HepG2 (cell line): ENCODE measurements around the gene TBC1D1. TPM values are rescaled to one million over a fixed set of nuclear protein-coding genes. Genes with fewer than 3 reads are reported as not detected.

ENCODE experiments used
- CBX1 ChIP-seq: IDR thresholded peaks from one replicate; pipeline ENCODE4 v1.6.1; 2016; ENCODE audit warnings: antibody characterized with exemption, low read depth
- CCAR2 ChIP-seq: fragments of 200-400 bp; formaldehyde crosslinking; optimal IDR thresholded peaks from 2 replicates; pipeline ENCODE3; 2018; ENCODE audit warnings: low read depth, mild to moderate bottlenecking, low read length, moderate library complexity
- DDIT3 ChIP-seq: sonication (generic); formaldehyde crosslinking; IDR thresholded peaks from 2 replicates; pipeline ENCODE4 v1.4.0; 2020; ENCODE audit warnings: mild to moderate bottlenecking, missing genetic modification reagents
- FOXA3 ChIP-seq: IDR thresholded peaks from 2 replicates; pipeline ENCODE4 v1.6.1; 2016; ENCODE audit warnings: missing genetic modification reagents, missing compliant biosample characterization
- FOXK2 ChIP-seq: fragments of 450-650 bp; IDR thresholded peaks from 2 replicates; pipeline ENCODE4 v1.6.1; 2016
- GABPA ChIP-seq, 2 experiments: IDR thresholded peaks; 2 replicates each; pipeline ENCODE4 v1.6.1; 2011 to 2016; ENCODE audit warnings: low read depth in 2 of 2, low read length in 1 of 2, missing biosample characterization in 1 of 2, missing genetic modification characterization in 1 of 2
- HMG20A ChIP-seq: IDR thresholded peaks from 2 replicates; pipeline ENCODE4 v1.6.1; 2016; ENCODE audit warnings: borderline replicate concordance
- HNF4G ChIP-seq, 2 experiments: sonication (generic) in 1 of 2; formaldehyde crosslinking in 1 of 2; IDR thresholded peaks; 2 replicates each; pipeline versions ENCODE4 v1.4.0 to v1.6.1; 2011 to 2020; ENCODE audit warnings: borderline replicate concordance in 2 of 2, low read depth in 2 of 2, mild to moderate bottlenecking in 2 of 2, low read length in 1 of 2, missing genetic modification reagents in 1 of 2, moderate library complexity in 1 of 2
- JUND ChIP-seq: sonication (generic); formaldehyde crosslinking; IDR thresholded peaks from 2 replicates; pipeline ENCODE4 v1.8.0; 2022; ENCODE audit warnings: mild to moderate bottlenecking, missing genetic modification reagents
- MED13 ChIP-seq: sonication (generic); formaldehyde crosslinking; IDR thresholded peaks from 2 replicates; pipeline ENCODE4 v1.5.0; 2020; ENCODE audit warnings: missing genetic modification reagents
- NCOR1 ChIP-seq: fragments of 200-600 bp; sonication (generic); IDR thresholded peaks from 2 replicates; pipeline ENCODE4 v1.7.0; 2017; ENCODE audit warnings: antibody characterized with exemption, low read length, borderline replicate concordance
- NR2F1 ChIP-seq, 2 experiments: fragments of 450-650 bp in 1 of 2; formaldehyde crosslinking in 1 of 2; IDR thresholded peaks; 2 replicates each; pipeline versions ENCODE4 v1.5.0 to v1.6.1; 2016 to 2020; ENCODE audit warnings: mild to moderate bottlenecking in 1 of 2, missing compliant biosample characterization in 1 of 2, missing genetic modification reagents in 1 of 2, moderate library complexity in 1 of 2
- RARA ChIP-seq: IDR thresholded peaks from 2 replicates; pipeline ENCODE4 v1.6.1; 2016; ENCODE audit warnings: missing genetic modification reagents, missing compliant biosample characterization
- RFXANK ChIP-seq: IDR thresholded peaks from 2 replicates; pipeline ENCODE4 v1.6.1; 2016
- SIN3A ChIP-seq: IDR thresholded peaks from 2 replicates; pipeline ENCODE4 v1.6.1; 2011; ENCODE audit warnings: low read depth, mild to moderate bottlenecking, control low read depth, low read length, borderline replicate concordance
- TEAD2 ChIP-seq: sonication (generic); formaldehyde crosslinking; IDR thresholded peaks from 2 replicates; pipeline ENCODE4 v1.9.0; 2021; ENCODE audit warnings: missing genetic modification reagents
- ZBTB7A ChIP-seq: sonication (generic); formaldehyde crosslinking; IDR thresholded peaks from 2 replicates; pipeline ENCODE4 v1.8.0; 2022; ENCODE audit warnings: mild to moderate bottlenecking, missing genetic modification reagents
- ZIK1 ChIP-seq: sonication (generic); formaldehyde crosslinking; IDR thresholded peaks from 2 replicates; pipeline ENCODE4 v1.5.0; 2020; ENCODE audit warnings: mild to moderate bottlenecking, low read depth, missing genetic modification reagents, borderline replicate concordance
- ZNF251 ChIP-seq: sonication (generic); formaldehyde crosslinking; IDR thresholded peaks from 2 replicates; pipeline ENCODE4 v1.9.0; 2021; ENCODE audit warnings: mild to moderate bottlenecking, missing genetic modification reagents
- ZNF253 ChIP-seq: sonication (generic); formaldehyde crosslinking; IDR thresholded peaks from 2 replicates; pipeline ENCODE4 v1.8.0; 2022; ENCODE audit warnings: mild to moderate bottlenecking, missing genetic modification reagents, borderline replicate concordance
- ZNF256 ChIP-seq: sonication (generic); formaldehyde crosslinking; conservative IDR thresholded peaks from 2 replicates; pipeline ENCODE4 v1.4.0; 2020; ENCODE audit warnings: missing genetic modification reagents
- ZNF468 ChIP-seq: sonication (generic); formaldehyde crosslinking; IDR thresholded peaks from 2 replicates; pipeline ENCODE4 v1.8.0; 2022; ENCODE audit warnings: mild to moderate bottlenecking, moderate library complexity, missing genetic modification reagents
- ZNF570 ChIP-seq: sonication (generic); formaldehyde crosslinking; IDR thresholded peaks from 2 replicates; pipeline ENCODE4 v1.4.0; 2020; ENCODE audit warnings: mild to moderate bottlenecking, missing genetic modification reagents, borderline replicate concordance
- ZNF615 ChIP-seq: sonication (generic); formaldehyde crosslinking; IDR thresholded peaks from 2 replicates; pipeline ENCODE4 v1.5.0; 2020; ENCODE audit warnings: mild to moderate bottlenecking, missing genetic modification reagents, borderline replicate concordance
- ZNF670 ChIP-seq: sonication (generic); formaldehyde crosslinking; IDR thresholded peaks from 2 replicates; pipeline ENCODE4 v1.8.0; 2022; ENCODE audit warnings: mild to moderate bottlenecking, missing genetic modification reagents, borderline replicate concordance
- ZNF7 ChIP-seq: IDR thresholded peaks from 2 replicates; pipeline ENCODE4 v1.6.1; 2016; ENCODE audit warnings: missing biosample characterization, missing genetic modification reagents
- ZNF775 ChIP-seq: sonication (generic); formaldehyde crosslinking; IDR thresholded peaks from 2 replicates; pipeline ENCODE4 v1.4.0; 2020; ENCODE audit warnings: missing genetic modification reagents, mild to moderate bottlenecking, moderate library complexity, borderline replicate concordance
- ZNF788 ChIP-seq: sonication (generic); formaldehyde crosslinking; IDR thresholded peaks from 2 replicates; pipeline ENCODE4 v1.5.0; 2020; ENCODE audit warnings: mild to moderate bottlenecking, missing genetic modification reagents, borderline replicate concordance
- polyA plus RNA-seq, 8 experiments: library from polyadenylated mRNA; depleted of rRNA in 3 of 8; stranded (reverse) in 7 of 8; unstranded in 1 of 8; fragments of >200 nt; fragmentation: Illumina TruSeq in 4 of 8; extraction: Trizol in 4 of 8; gene quantifications; 2 replicates each; pipeline versions ENCODE4 v1.2.1 to v1.2.3, GENCODE V29; 2011 to 2016; ENCODE audit warnings: low read depth in 4 of 8, missing spikeins in 1 of 8, mixed read lengths in 1 of 8; ENCODE audit not compliant: insufficient read depth in 1 of 8
- total RNA-seq, 5 experiments: library from RNA; depleted of rRNA; stranded (reverse); fragments of >200 nt; fragmentation: Illumina TruSeq; extraction: Trizol; gene quantifications; 2 replicates each; pipeline ENCODE4 v1.2.3, GENCODE V29; 2016; ENCODE audit warnings: low read depth in 1 of 5
- TF ChIP-seq, protein P1 (sequence below): sonication (generic); formaldehyde crosslinking; IDR thresholded peaks from 2 replicates; pipeline ENCODE4 v1.8.0; 2022; ENCODE audit warnings: mild to moderate bottlenecking, missing genetic modification reagents

The TBC1D1 gene
- total and polyA plus RNA-seq, 2 of the 13 experiments (the other 11 are each of a cell fraction or from before 2014, with no cell fraction given) = 37.3 to 62.8 TPM

DNA sequence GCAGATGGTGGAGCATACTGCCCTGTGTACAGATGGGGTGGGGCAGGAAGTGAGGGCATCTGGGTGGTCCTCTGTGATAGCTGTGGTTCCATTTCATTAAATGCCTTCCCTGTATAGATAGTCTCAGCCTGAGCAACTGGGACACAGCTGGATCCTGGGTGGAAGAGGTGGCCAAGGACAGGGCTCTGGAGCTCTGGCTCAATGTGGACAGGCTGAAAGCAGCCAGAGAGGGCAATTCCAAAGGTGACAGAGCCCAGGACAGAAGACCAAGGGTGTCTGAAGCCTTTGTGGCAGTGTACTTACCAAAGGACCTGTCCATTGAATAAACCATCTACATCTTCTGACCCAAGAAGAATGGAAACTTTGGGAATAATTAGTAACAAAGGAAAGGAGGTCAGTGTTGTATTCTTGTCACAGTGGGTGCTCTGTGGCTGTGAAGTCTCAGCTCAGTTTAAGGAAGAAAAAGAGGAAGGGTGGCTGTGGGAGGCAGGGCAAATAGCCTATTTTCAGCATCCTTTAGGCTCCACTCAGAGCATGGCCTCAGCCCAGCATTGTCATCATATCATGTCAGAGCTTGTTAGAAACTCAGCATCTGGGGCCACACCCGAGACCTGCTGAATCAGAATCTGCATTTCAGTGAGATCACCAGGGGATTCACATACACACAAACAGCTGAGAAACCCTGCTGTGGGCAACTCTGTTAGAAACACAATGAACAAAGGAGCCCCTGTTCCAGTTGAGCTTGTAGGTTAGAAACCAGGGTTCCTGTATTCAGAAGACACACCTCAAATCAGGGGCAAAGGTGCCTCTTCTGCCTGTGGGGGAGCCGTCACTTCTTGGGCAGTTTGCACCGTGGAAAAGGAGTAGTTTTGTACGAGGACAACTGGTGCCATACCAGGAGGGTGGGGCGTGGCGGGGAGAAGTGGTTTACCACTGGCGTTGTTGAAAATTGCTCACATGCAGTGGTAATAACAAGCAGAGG is 237.9 kb downstream of the TBC1D1 start (continued):
- TF ChIP-seq GABPA (IDR thresholded peaks at IDR 0.05; ENCODE audit: low read depth, low read length) (no peak), GABPA (CRISPR knock-in tag; IDR thresholded peaks at IDR 0.05; ENCODE audit: low read depth) (no peak), ZNF570 (CRISPR knock-in tag) (no peak), ZBTB7A (no peak), SIN3A (no peak), CBX1 (no peak), ZNF253 (CRISPR knock-in tag) (no peak), RARA (CRISPR knock-in tag) (0 out of 2 replicates have a peak, but pooled peaks have one; percentile 8), ZNF251 (CRISPR knock-in tag) (no peak), FOXK2 (no peak), DDIT3 (CRISPR knock-in tag) (no peak), MED13 (CRISPR knock-in tag) (no peak), JUND (CRISPR knock-in tag) (no peak), ZNF256 (CRISPR knock-in tag) (no peak), NR2F1 (CRISPR knock-in tag; IDR thresholded peaks at IDR 0.05) (no peak), ZNF670 (CRISPR knock-in tag) (no peak), ZNF615 (CRISPR knock-in tag) (no peak), ZNF788 (CRISPR knock-in tag) (no peak), ZNF7 (CRISPR knock-in tag) (no peak), HNF4G (IDR thresholded peaks at IDR 0.05; ENCODE audit: borderline replicate concordance, low read depth, low read length) (no peak), HNF4G (CRISPR knock-in tag; IDR thresholded peaks at IDR 0.05; ENCODE audit: borderline replicate concordance, low read depth) (no peak), RFXANK (CRISPR knock-in tag) (no peak), ZNF468 (no peak), CCAR2 (no peak), FOXA3 (CRISPR knock-in tag) (peak; percentile 36; the same call in 1 of the 2 replicates), TEAD2 (CRISPR knock-in tag) (no peak), NCOR1 (peak; percentile 35; the same call in 1 of the 2 replicates), HMG20A (0 out of 2 replicates have a peak, but pooled peaks have one; percentile 60), ZIK1 (CRISPR knock-in tag) (no peak), ZNF775 (CRISPR knock-in tag) (no peak)
- TF ChIP-seq, protein P1, sequence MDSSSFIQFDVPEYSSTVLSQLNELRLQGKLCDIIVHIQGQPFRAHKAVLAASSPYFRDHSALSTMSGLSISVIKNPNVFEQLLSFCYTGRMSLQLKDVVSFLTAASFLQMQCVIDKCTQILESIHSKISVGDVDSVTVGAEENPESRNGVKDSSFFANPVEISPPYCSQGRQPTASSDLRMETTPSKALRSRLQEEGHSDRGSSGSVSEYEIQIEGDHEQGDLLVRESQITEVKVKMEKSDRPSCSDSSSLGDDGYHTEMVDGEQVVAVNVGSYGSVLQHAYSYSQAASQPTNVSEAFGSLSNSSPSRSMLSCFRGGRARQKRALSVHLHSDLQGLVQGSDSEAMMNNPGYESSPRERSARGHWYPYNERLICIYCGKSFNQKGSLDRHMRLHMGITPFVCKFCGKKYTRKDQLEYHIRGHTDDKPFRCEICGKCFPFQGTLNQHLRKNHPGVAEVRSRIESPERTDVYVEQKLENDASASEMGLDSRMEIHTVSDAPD (CRISPR knock-in tag) = no peak
